CMK (cell line): ENCODE results near the gene HOXB5.

Experiments
- DNase-seq: peaks from one replicate; pipeline ENCODE4 v3.0.0-alpha.2; 2010; ENCODE audit warnings: low read depth

Gene HOXB5

GRCh38 chr17:48589060-48589830 lies 4.3 kb downstream of the HOXB5 start:
- DNase-seq = no peak

- no peak for DNase-seq
Observed at GRCh38 chr17:48588528-48588927, 5.1 kb downstream of the HOXB5 start.

GRCh38 chr17:48588074-48588415 lies 5.5 kb downstream of the HOXB5 start:
- no peak for DNase-seq

GRCh38 chr17:48587276-48588073 lies 6.1 kb downstream of the HOXB5 start:
- no peak for DNase-seq

- DNase-seq = no peak
Observed at GRCh38 chr17:48586355-48587258, 7.0 kb downstream of the HOXB5 start.

GRCh38 chr17:48584223-48584741 lies 9.3 kb downstream of the HOXB5 start:
- no peak for DNase-seq

GRCh38 chr17:48583708-48584222 lies 9.8 kb downstream of the HOXB5 start:
- DNase-seq = no peak

- DNase-seq = no peak
Observed at GRCh38 chr17:48582750-48583069, 10.9 kb downstream of the HOXB5 start.

GRCh38 chr17:48579760-48580554 lies 13.6 kb downstream of the HOXB5 start:
- no peak for DNase-seq

GRCh38 chr17:48579471-48579759 lies 14.2 kb downstream of the HOXB5 start:
- no peak for DNase-seq

- no peak for DNase-seq
Observed at GRCh38 chr17:48578616-48579470, 14.7 kb downstream of the HOXB5 start.

GRCh38 chr17:48577946-48578615 lies 15.5 kb downstream of the HOXB5 start, which contains the start of gene HOXB4:
TSS of gene HOXB4 (minus strand) at chr17:48578350. CDS start at chr17:48578319, 31 bp downstream.
- DNase-seq = peak; percentile 81

- no peak for DNase-seq
Observed at GRCh38 chr17:48577330-48577945, 16.1 kb downstream of the HOXB5 start.

- DNase-seq = no peak
Observed at GRCh38 chr17:48576479-48577309, 16.9 kb downstream of the HOXB5 start.

- no peak for DNase-seq
Observed at GRCh38 chr17:48575673-48576478, 17.7 kb downstream of the HOXB5 start.

GRCh38 chr17:48575066-48575582 lies 18.5 kb downstream of the HOXB5 start:
- DNase-seq = no peak

GRCh38 chr17:48574505-48575065 lies 19.0 kb downstream of the HOXB5 start:
- DNase-seq = no peak
